ENCODE measurements around the gene HNRNPR. TPM values are rescaled to one million over a fixed set of nuclear protein-coding genes. Genes with fewer than 3 reads are reported as not detected.

The HNRNPR gene
- total and polyA plus RNA-seq, 9 of the 15 experiments (the other 6 are each of a cell fraction or from before 2014, with no cell fraction given) = 80.9 to 372 (median 301) TPM

GRCh38 chr1:23368562-23369334 lies 24.7 kb upstream of the HNRNPR start (continued):
- TF ChIP-seq ZMIZ1 (IDR thresholded peaks at IDR 0.05; ENCODE audit: low read depth in 2 of 2, low read length in 2 of 2) (0 out of 4 replicates have a peak, but pooled peaks of 1 of the 2 experiments have one; percentile 10), TEAD1 (CRISPR knock-in tag; IDR thresholded peaks at IDR 0.05) (no peak; a peak in 1 of 4 replicates), KDM5B (IDR thresholded peaks at IDR 0.05; ENCODE audit: insufficient replicate concordance, low read depth, low read length) (peak; percentile 62), ZNF224 (CRISPR knock-in tag; IDR thresholded peaks at IDR 0.05) (peak; percentile 61; the same call in 1 of the 2 replicates), ZNF354B (CRISPR knock-in tag; IDR thresholded peaks at IDR 0.05) (no peak), ZBTB34 (CRISPR knock-in tag; IDR thresholded peaks at IDR 0.05) (no peak), TFAP4 (CRISPR knock-in tag; IDR thresholded peaks at IDR 0.05; ENCODE audit: borderline replicate concordance) (peak; percentile 82), ZC3H8 (IDR thresholded peaks at IDR 0.05) (peak; percentile 40; the same call in 1 of the 2 replicates), ZBED1 (IDR thresholded peaks at IDR 0.05) (peak; percentile 9; the same call in 1 of the 2 replicates), CHD2 (IDR thresholded peaks at IDR 0.05; ENCODE audit: low read depth, low read length) (peak; percentile 54), MTA1 (IDR thresholded peaks at IDR 0.05; ENCODE audit: borderline replicate concordance) (peak; percentile 97), NR1H2 (CRISPR knock-in tag; IDR thresholded peaks at IDR 0.05) (peak; percentile 81; the same call in 1 of the 2 replicates), SMAD3 (CRISPR knock-in tag; conservative IDR thresholded peaks at IDR 0.05) (0 out of 2 replicates have a peak, but pooled peaks have one; percentile 54), FOSL1 (tag; conservative IDR thresholded peaks at IDR 0.05) (peak; percentile 73), THAP12 (CRISPR knock-in tag; IDR thresholded peaks at IDR 0.05) (peak; percentile 64; the same call in 1 of the 2 replicates), NFIC (IDR thresholded peaks at IDR 0.05) (peak; percentile 71), FOXK1 (CRISPR knock-in tag; IDR thresholded peaks at IDR 0.05; ENCODE audit: borderline replicate concordance) (peak; percentile 34; the same call in 1 of the 2 replicates), PHF8 (IDR thresholded peaks at IDR 0.05; ENCODE audit: borderline replicate concordance, low read length) (peak; percentile 88), GATAD2A (IDR thresholded peaks at IDR 0.05) (peak; percentile 90), C11orf30 (IDR thresholded peaks at IDR 0.05; ENCODE audit: low read depth) (peak; percentile 77), RNF2 (IDR thresholded peaks at IDR 0.05) (peak; percentile 67)

Data from K562 (cell line).